ENCODE data around the gene CTSZ.

- no peak for TF ChIP-seq CTCF (IDR thresholded peaks at IDR 0.05; ENCODE audit: borderline replicate concordance, extremely low read depth, low read length, poor library complexity, severe bottlenecking)
- no peak for TF ChIP-seq EZH2 (IDR thresholded peaks at IDR 0.05; ENCODE audit: borderline replicate concordance, low read depth, low read length, severe bottlenecking)
Observed at GRCh38 chr20:59030911-59031563, 24.0 kb upstream of the CTSZ start.

All from DND-41 (cell line).